GM23338 (cell line): ENCODE results near the gene SLC37A1.

Experiments used
- CREB1 ChIP-seq: fragments of 250-450 bp; sonication (Bioruptor Pico); IDR thresholded peaks from 2 replicates; pipeline ENCODE4 v1.5.0; 2020; ENCODE audit warnings: low read depth, mild to moderate bottlenecking, moderate library complexity
- CTCF ChIP-seq, 2 experiments: fragments of 200-600 bp in 1 of 2; sonication (generic) in 1 of 2; conservative IDR thresholded peaks; 2 replicates each; pipeline versions ENCODE4 v1.5.1 to v1.6.1; 2016 to 2017; ENCODE audit warnings: antibody characterized with exemption in 2 of 2, low read depth in 2 of 2, mild to moderate bottlenecking in 2 of 2, moderate library complexity in 1 of 2
- EZH2 ChIP-seq: fragments of 200-600 bp; sonication (generic); IDR thresholded peaks from one replicate; pipeline ENCODE4 v1.8.0; 2017; ENCODE audit warnings: antibody characterized with exemption, mild to moderate bottlenecking, low read depth; ENCODE audit not compliant: unreplicated experiment
- EZH2phosphoT487 ChIP-seq: fragments of 200-600 bp; sonication (generic); IDR thresholded peaks from one replicate; pipeline ENCODE4 v1.8.1; 2018; ENCODE audit warnings: antibody characterized with exemption; ENCODE audit not compliant: unreplicated experiment
- JUNB ChIP-seq: IDR thresholded peaks from one replicate; pipeline ENCODE4 v1.6.1; 2016; ENCODE audit warnings: antibody characterized with exemption; ENCODE audit not compliant: unreplicated experiment
- POLR2AphosphoS5 ChIP-seq: IDR thresholded peaks from 2 replicates; pipeline ENCODE4 v1.6.1; 2016; ENCODE audit warnings: antibody characterized with exemption, low read depth
- ZNF114 ChIP-seq: fragments of 250-450 bp; sonication (Bioruptor Pico); IDR thresholded peaks from 2 replicates; pipeline ENCODE4 v1.5.0; 2020; ENCODE audit warnings: mild to moderate bottlenecking, moderate library complexity

GRCh38 chr21:42570362-42570761 lies 56.7 kb downstream of the SLC37A1 start:
- TF ChIP-seq CTCF (conservative IDR thresholded peaks at IDR 0.05; ENCODE audit: low read depth in 2 of 2) (no peak), EZH2phosphoT487 (no peak), EZH2 (no peak), ZNF114 (CRISPR knock-in tag) (no peak), JUNB (no peak), POLR2AphosphoS5 (no peak), CREB1 (no peak)
